Measurements from ENCODE around the gene ROPN1B. TPM values are rescaled to one million over a fixed set of nuclear protein-coding genes. Genes with fewer than 3 reads are reported as not detected.
"Not testable (repeated sequence)": the region's sequence is repeated elsewhere in the genome, so short reads cannot be mapped to it uniquely, and the experiment has no call there.

The ROPN1B gene
- polyA plus RNA-seq, 2 donors = 0.06 TPM; not detected in 1

DNA sequence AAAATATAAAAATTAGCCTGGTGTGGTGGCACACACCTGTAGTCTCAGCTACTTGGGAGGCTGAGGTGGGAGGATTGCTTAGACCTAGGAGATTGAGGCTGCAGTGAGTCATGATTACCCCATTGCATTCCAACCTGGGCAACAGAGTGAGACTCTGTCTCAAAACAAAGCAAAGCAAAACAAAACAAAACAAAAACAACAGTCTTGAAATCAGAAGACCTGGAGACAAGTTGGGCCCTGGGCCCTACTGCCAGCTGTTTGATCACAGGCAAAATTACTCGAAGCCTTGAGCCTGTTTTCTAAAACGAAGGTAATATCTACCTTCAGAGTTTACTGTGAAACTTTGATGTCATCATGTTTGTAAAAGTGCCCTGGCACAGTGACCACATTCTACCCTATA, 857 bp upstream of the ROPN1B start:
- not testable (repeated sequence) for H3K27me3 ChIP-seq (ENCODE audit: control insufficient read depth in 1 of 2, insufficient read depth in 2 of 2, low read length in 2 of 2); H3K27ac ChIP-seq (ENCODE audit: low read depth in 2 of 2, low read length in 1 of 2); H3K4me3 ChIP-seq (ENCODE audit: low read depth in 1 of 2, low read length in 2 of 2); H3K9me3 ChIP-seq (ENCODE audit: control insufficient read depth in 2 of 2, insufficient read depth in 1 of 2, low read depth in 1 of 2, low read length in 1 of 2); H3K36me3 ChIP-seq (ENCODE audit: control insufficient read depth in 2 of 2, insufficient read depth in 2 of 2, low read length in 1 of 2); H3K4me1 ChIP-seq (ENCODE audit: control insufficient read depth in 2 of 2, insufficient read depth in 2 of 2, low read length in 1 of 2)
- WGBS, 2 donors = 68 to 91% methylated on average over 2 of the region's 2 CpGs

DNA sequence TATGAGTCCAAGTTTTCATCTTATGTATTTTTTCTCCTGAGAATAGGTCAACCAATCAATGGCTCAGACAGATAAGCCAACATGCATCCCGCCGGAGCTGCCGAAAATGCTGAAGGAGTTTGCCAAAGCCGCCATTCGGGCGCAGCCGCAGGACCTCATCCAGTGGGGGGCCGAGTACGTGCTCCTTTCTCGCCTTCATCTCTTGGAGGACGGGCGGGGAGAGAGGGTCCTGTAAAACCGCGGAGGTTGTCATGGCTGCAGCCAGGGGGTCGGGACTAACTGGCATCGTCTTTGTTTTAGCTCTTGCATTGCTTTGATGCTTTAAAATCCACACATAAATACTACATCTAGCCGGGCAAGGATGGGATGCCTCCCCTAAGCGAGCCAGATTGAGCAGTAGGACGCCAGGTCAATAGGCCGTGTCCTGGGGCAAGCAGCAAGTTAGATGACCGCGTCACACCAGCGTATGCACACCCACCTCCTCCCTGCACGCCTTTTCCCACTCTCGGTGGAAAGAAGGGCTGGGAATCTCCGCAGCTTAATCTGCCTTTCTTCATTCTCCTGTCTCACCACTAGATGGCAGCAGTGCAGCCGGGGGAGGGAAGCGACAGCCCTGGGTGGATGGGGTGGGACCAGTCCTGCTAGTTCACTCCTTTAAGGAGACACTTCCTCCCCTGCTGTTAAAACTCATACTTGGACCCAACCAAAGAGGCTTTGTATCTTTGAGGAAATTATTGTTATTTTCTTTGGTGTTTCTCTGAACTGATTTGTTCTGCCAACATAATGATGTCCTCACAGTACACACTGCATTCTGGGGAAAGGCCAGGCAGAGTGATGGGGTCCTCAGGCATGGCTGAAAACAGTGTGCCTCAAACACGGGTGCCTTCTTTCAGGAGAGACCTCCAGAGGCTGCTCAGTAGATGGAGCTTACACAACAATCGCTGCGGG, 3.3 kb downstream of the ROPN1B start:
- not testable (repeated sequence) for H3K9me3 ChIP-seq (ENCODE audit: control insufficient read depth in 2 of 2, insufficient read depth in 1 of 2, low read depth in 1 of 2, low read length in 1 of 2); H3K4me1 ChIP-seq (ENCODE audit: control insufficient read depth in 2 of 2, insufficient read depth in 2 of 2, low read length in 1 of 2); H3K27ac ChIP-seq (ENCODE audit: low read depth in 2 of 2, low read length in 1 of 2); H3K4me3 ChIP-seq (ENCODE audit: low read depth in 1 of 2, low read length in 2 of 2); H3K27me3 ChIP-seq (ENCODE audit: control insufficient read depth in 1 of 2, insufficient read depth in 2 of 2, low read length in 2 of 2); H3K36me3 ChIP-seq (ENCODE audit: control insufficient read depth in 2 of 2, insufficient read depth in 2 of 2, low read length in 1 of 2)
- 2 to 4% methylated on average over 29 of the region's 31 CpGs for WGBS, 2 donors

DNA sequence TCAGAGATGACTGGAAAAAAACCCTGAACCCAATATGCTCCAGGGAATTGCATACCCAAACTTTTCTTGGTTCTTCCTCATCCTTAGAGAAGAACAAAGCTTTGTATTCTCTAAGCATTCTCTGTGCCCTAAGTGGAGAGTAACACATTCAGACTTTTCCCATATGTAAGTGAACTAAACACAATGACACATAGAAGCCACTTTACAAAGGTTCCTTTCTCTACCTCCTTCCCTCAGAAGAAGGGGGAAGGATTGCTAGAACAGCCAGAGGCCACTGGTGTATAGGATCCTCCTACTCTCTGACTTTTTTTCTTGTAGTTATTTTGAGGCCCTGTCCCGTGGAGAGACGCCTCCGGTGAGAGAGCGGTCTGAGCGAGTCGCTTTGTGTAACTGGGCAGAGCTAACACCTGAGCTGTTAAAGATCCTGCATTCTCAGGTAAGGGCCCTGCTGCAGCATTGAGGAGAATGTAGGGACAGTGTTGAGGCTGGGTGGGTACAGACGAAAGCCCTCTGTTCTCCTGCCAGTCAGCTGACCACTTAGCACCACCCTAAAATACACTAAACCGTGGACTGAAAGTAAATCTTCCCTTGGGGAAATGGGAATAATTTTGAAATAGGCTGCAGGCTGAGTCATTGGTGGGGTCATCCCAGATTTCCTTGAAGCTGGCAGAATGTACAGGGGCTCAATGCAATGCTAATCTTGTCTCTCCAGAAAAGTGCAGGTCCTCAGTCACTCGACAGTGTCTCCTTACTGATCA, 6.4 kb downstream of the ROPN1B start:
- H3K9me3 ChIP-seq (ENCODE audit: control insufficient read depth in 2 of 2, insufficient read depth in 1 of 2, low read depth in 1 of 2, low read length in 1 of 2); H3K4me3 ChIP-seq (ENCODE audit: low read depth in 1 of 2, low read length in 2 of 2); H3K4me1 ChIP-seq (ENCODE audit: control insufficient read depth in 2 of 2, insufficient read depth in 2 of 2, low read length in 1 of 2); H3K27me3 ChIP-seq (ENCODE audit: control insufficient read depth in 1 of 2, insufficient read depth in 2 of 2, low read length in 2 of 2); H3K27ac ChIP-seq (ENCODE audit: low read depth in 2 of 2, low read length in 1 of 2); H3K36me3 ChIP-seq (ENCODE audit: control insufficient read depth in 2 of 2, insufficient read depth in 2 of 2, low read length in 1 of 2): not testable (repeated sequence)
- WGBS, 2 donors = 70 to 76% methylated on average over 6 to 9 of the region's 9 CpGs

DNA sequence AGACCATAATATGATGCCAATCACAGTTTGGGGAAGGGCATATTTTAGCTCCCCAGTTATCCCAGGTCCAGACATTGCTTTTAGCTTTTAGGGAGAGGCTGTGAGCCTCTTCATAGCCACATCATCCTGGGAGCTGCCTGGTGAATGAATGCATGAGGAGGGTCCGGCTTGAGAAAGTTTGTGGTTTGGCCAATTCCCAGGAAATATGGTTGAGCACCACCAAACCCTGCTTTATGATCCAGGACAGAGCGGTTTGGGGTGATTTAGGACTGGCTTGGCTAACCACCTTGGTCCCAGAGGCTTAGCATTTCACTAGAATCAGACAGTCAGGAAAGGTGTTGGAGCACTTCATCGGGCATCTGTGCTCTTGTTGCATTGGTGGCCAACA, 7.0 kb downstream of the ROPN1B start:
- not testable (repeated sequence) for H3K27me3 ChIP-seq (ENCODE audit: control insufficient read depth in 1 of 2, insufficient read depth in 2 of 2, low read length in 2 of 2); H3K4me1 ChIP-seq (ENCODE audit: control insufficient read depth in 2 of 2, insufficient read depth in 2 of 2, low read length in 1 of 2); H3K9me3 ChIP-seq (ENCODE audit: control insufficient read depth in 2 of 2, insufficient read depth in 1 of 2, low read depth in 1 of 2, low read length in 1 of 2); H3K27ac ChIP-seq (ENCODE audit: low read depth in 2 of 2, low read length in 1 of 2); H3K4me3 ChIP-seq (ENCODE audit: low read depth in 1 of 2, low read length in 2 of 2); H3K36me3 ChIP-seq (ENCODE audit: control insufficient read depth in 2 of 2, insufficient read depth in 2 of 2, low read length in 1 of 2)
- WGBS, 2 donors = 59 to 94% methylated on average over 2 to 3 of the region's 3 CpGs

GRCh38 chr3:125977104-125977503, 8.1 kb downstream of the ROPN1B start:
- WGBS, 2 donors = 38 to 69% methylated on average over 4 of the region's 7 CpGs

GRCh38 chr3:125984951-125985350, 16.0 kb downstream of the ROPN1B start:
- WGBS, 2 donors = 59 to 86% methylated on average over 1 to 2 of the region's 2 CpGs
- not testable (repeated sequence) for H3K4me1 ChIP-seq (ENCODE audit: control insufficient read depth in 2 of 2, insufficient read depth in 2 of 2, low read length in 1 of 2); H3K36me3 ChIP-seq (ENCODE audit: control insufficient read depth in 2 of 2, insufficient read depth in 2 of 2, low read length in 1 of 2); H3K27me3 ChIP-seq (ENCODE audit: control insufficient read depth in 1 of 2, insufficient read depth in 2 of 2, low read length in 2 of 2); H3K9me3 ChIP-seq (ENCODE audit: control insufficient read depth in 2 of 2, insufficient read depth in 1 of 2, low read depth in 1 of 2, low read length in 1 of 2); H3K27ac ChIP-seq (ENCODE audit: low read depth in 2 of 2, low read length in 1 of 2); H3K4me3 ChIP-seq (ENCODE audit: low read depth in 1 of 2, low read length in 2 of 2)

More at GRCh38 chr3:125977104-125977503, 8.1 kb downstream of the ROPN1B start:
- not testable (repeated sequence) for H3K36me3 ChIP-seq (ENCODE audit: control insufficient read depth in 2 of 2, insufficient read depth in 2 of 2, low read length in 1 of 2); H3K27ac ChIP-seq (ENCODE audit: low read depth in 2 of 2, low read length in 1 of 2); H3K4me1 ChIP-seq (ENCODE audit: control insufficient read depth in 2 of 2, insufficient read depth in 2 of 2, low read length in 1 of 2); H3K9me3 ChIP-seq (ENCODE audit: control insufficient read depth in 2 of 2, insufficient read depth in 1 of 2, low read depth in 1 of 2, low read length in 1 of 2); H3K4me3 ChIP-seq (ENCODE audit: low read depth in 1 of 2, low read length in 2 of 2); H3K27me3 ChIP-seq (ENCODE audit: control insufficient read depth in 1 of 2, insufficient read depth in 2 of 2, low read length in 2 of 2)

DNA sequence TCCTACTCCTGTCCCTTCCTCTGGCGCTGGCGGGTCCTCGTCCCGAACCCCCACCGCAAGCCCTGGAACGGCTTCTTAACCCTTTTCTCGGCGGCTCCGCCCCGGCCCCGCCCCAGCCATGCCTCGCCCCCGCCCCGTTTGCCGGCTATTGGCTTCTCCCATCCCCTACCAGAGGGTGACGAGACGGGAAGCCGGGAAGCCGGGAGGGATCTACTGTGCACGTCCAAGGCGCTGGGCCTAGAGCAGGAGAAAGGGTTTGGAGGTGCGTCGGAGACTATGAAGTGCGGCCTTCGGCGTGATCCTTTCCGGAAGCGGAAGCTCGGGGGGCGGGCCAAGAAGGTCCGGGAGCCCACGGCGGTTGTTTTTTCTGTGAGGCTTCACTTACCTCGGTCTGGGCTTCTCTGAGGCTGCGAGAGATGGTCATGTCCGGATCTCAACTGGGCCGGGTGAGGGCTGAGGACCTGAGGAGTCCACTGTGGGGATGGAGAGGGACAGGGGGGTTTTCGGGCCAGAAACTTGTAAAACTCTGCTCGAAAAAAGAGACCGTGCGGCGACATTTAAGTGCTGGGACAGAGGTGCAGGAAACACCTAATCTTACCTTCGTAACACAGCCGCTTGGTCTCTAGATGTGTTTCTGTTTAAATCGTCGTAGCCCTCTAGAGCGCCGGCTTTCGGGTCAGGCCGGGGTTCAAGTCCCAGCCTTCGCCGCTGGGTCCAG, 21.4 kb downstream of the ROPN1B start:
- Histone ChIP-seq H3K27me3 (ENCODE audit: control insufficient read depth in 1 of 2, insufficient read depth in 2 of 2, low read length in 2 of 2) (no peaks in the 10 kb centered on the region), H3K4me3 (ENCODE audit: low read depth in 1 of 2, low read length in 2 of 2) (peak overlapping the region; percentile 18 to 54), H3K36me3 (ENCODE audit: control insufficient read depth in 2 of 2, insufficient read depth in 2 of 2, low read length in 1 of 2) (no peaks in the 10 kb centered on the region), H3K4me1 (ENCODE audit: control insufficient read depth in 2 of 2, insufficient read depth in 2 of 2, low read length in 1 of 2) (no peaks in the 10 kb centered on the region), H3K27ac (ENCODE audit: low read depth in 2 of 2, low read length in 1 of 2) (peak overlapping the region in 1 of 2 donors; percentile 54), H3K9me3 (ENCODE audit: control insufficient read depth in 2 of 2, insufficient read depth in 1 of 2, low read depth in 1 of 2, low read length in 1 of 2) (no peaks in the 10 kb centered on the region)
- 3 to 30% methylated on average over 52 of the region's 52 CpGs for WGBS, 2 donors

GRCh38 chr3:125996751-125997150, 27.8 kb downstream of the ROPN1B start:
- H3K27ac ChIP-seq (ENCODE audit: low read depth in 2 of 2, low read length in 1 of 2); H3K4me1 ChIP-seq (ENCODE audit: control insufficient read depth in 2 of 2, insufficient read depth in 2 of 2, low read length in 1 of 2); H3K36me3 ChIP-seq (ENCODE audit: control insufficient read depth in 2 of 2, insufficient read depth in 2 of 2, low read length in 1 of 2); H3K4me3 ChIP-seq (ENCODE audit: low read depth in 1 of 2, low read length in 2 of 2); H3K9me3 ChIP-seq (ENCODE audit: control insufficient read depth in 2 of 2, insufficient read depth in 1 of 2, low read depth in 1 of 2, low read length in 1 of 2); H3K27me3 ChIP-seq (ENCODE audit: control insufficient read depth in 1 of 2, insufficient read depth in 2 of 2, low read length in 2 of 2): not testable (repeated sequence)
- 86 to 91% methylated on average over 4 of the region's 4 CpGs for WGBS, 2 donors

DNA sequence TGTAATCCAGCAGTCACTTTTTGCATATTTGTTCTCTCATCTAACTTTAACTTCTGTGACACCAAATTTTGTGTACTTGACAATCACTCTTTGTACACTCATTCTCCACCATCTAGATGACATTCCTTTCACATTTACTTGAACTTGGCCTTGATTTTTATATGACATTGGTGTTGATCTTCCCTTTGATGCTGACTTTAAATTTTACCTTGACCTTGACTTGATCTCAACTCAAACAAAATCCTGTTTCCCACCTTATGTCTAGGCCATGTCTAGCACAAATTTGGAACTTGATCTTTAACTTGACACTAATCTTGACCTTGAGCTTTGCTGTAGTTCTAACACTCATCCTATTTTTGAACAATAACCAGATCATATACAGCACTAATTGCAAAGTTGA, 33.2 kb downstream of the ROPN1B start:
- Histone ChIP-seq H3K27me3 (ENCODE audit: control insufficient read depth in 1 of 2, insufficient read depth in 2 of 2, low read length in 2 of 2) (no peaks in the 10 kb centered on the region), H3K4me3 (ENCODE audit: low read depth in 1 of 2, low read length in 2 of 2) (no peak overlapping the region), H3K4me1 (ENCODE audit: control insufficient read depth in 2 of 2, insufficient read depth in 2 of 2, low read length in 1 of 2) (peaks cover 0 to 2% of the 10 kb centered on the region in 2 donors), H3K9me3 (ENCODE audit: control insufficient read depth in 2 of 2, insufficient read depth in 1 of 2, low read depth in 1 of 2, low read length in 1 of 2) (no peaks in the 10 kb centered on the region), H3K27ac (ENCODE audit: low read depth in 2 of 2, low read length in 1 of 2) (no peak overlapping the region), H3K36me3 (ENCODE audit: control insufficient read depth in 2 of 2, insufficient read depth in 2 of 2, low read length in 1 of 2) (peaks cover 3 to 11% of the 10 kb centered on the region in 2 donors)

Measured in esophagus (tissue), 2 donors.